ENCODE results near the gene NFKB2.

NFKB2 gene

DNA sequence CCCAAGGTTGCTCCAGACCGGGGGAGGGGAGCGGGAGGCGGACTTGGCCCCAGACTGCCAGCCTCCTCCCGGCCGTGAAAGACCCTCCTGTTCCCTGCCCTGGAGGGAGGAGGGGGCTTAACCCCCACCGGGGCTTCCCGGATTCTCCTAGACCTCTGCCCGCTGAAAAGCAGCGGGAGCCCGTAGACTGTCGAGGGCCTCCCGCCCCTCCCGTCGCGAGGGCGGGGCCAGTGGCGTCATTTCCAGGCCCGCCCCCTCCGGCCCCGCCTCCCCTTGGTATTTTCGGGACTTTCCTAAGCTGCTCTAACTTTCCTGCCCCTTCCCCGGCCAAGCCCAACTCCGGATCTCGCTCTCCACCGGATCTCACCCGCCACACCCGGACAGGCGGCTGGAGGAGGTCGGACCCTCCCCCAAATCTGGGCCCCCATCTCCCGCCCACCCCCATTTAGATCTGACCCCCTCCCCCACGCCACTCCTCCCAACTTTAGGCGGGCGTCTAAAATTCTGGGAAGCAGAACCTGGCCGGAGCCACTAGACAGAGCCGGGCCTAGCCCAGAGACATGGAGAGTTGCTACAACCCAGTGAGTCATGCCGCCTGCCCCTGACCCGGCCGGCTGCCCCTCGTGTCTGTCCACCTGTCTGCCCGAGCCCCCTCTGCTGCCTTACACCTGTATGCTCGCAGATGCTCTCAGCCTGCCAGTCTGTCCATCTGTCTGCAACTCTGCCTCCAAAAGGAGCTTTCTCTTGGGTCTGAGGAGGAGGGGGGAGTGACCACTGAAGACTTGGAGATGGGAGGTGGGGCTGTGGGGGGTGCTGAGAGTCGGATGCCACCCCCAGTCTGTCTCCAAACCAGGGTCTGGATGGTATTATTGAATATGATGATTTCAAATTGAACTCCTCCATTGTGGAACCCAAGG is at the start of gene NFKB2:
NFKB2 (plus strand) TSS at position 306 of the 917 bp plus-strand sequence; CDS start at position 561, 255 bp downstream.
- H3K4me3 ChIP-seq (replicated peaks; ENCODE audit: low read depth, low read length) = peak within 1 kb of the TSS; percentile 58
- peak; percentile 54 for DNase-seq (ENCODE audit: extremely low read depth, low read depth)
- TF ChIP-seq, protein P1, sequence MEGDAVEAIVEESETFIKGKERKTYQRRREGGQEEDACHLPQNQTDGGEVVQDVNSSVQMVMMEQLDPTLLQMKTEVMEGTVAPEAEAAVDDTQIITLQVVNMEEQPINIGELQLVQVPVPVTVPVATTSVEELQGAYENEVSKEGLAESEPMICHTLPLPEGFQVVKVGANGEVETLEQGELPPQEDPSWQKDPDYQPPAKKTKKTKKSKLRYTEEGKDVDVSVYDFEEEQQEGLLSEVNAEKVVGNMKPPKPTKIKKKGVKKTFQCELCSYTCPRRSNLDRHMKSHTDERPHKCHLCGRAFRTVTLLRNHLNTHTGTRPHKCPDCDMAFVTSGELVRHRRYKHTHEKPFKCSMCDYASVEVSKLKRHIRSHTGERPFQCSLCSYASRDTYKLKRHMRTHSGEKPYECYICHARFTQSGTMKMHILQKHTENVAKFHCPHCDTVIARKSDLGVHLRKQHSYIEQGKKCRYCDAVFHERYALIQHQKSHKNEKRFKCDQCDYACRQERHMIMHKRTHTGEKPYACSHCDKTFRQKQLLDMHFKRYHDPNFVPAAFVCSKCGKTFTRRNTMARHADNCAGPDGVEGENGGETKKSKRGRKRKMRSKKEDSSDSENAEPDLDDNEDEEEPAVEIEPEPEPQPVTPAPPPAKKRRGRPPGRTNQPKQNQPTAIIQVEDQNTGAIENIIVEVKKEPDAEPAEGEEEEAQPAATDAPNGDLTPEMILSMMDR (IDR thresholded peaks at IDR 0.05; ENCODE audit: low read depth, low read length, missing control alignments) = no peak

GRCh38 chr10:102347236-102347828 is 48.2 kb upstream of the NFKB2 start:
- H3K4me3 ChIP-seq (replicated peaks; ENCODE audit: low read depth, low read length) = no peak overlapping the region
- TF ChIP-seq, protein P1 (IDR thresholded peaks at IDR 0.05; ENCODE audit: low read depth, low read length, missing control alignments) = peak; percentile 61
- DNase-seq (ENCODE audit: extremely low read depth, low read depth) = no peak

GRCh38 chr10:102352066-102352715 is 43.3 kb upstream of the NFKB2 start:
- DNase-seq (ENCODE audit: extremely low read depth, low read depth) = no peak
- TF ChIP-seq, protein P1 (IDR thresholded peaks at IDR 0.05; ENCODE audit: low read depth, low read length, missing control alignments) = peak; percentile 99
- H3K4me3 ChIP-seq (replicated peaks; ENCODE audit: low read depth, low read length) = no peak overlapping the region

DNA sequence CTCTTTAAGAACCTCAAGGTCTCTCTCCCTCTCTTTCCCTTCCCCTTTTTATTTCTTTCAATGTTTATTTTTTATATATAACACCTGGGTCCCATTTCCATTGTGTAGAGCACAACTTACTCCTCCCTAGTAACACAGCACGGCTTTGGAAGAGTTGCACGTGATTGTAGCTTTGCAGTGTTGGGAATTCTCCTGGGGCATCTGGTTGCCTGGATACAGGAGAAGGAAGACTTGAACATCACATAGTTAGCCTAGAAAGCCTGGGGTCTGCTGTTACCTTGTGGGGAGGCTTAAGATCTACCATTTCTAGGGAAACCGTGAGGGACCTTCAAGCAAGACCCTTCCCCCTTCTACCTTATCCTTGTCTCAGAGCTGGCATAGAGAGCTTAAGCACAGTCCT is 41.1 kb upstream of the NFKB2 start:
- DNase-seq (ENCODE audit: extremely low read depth, low read depth) = no peak

DNA sequence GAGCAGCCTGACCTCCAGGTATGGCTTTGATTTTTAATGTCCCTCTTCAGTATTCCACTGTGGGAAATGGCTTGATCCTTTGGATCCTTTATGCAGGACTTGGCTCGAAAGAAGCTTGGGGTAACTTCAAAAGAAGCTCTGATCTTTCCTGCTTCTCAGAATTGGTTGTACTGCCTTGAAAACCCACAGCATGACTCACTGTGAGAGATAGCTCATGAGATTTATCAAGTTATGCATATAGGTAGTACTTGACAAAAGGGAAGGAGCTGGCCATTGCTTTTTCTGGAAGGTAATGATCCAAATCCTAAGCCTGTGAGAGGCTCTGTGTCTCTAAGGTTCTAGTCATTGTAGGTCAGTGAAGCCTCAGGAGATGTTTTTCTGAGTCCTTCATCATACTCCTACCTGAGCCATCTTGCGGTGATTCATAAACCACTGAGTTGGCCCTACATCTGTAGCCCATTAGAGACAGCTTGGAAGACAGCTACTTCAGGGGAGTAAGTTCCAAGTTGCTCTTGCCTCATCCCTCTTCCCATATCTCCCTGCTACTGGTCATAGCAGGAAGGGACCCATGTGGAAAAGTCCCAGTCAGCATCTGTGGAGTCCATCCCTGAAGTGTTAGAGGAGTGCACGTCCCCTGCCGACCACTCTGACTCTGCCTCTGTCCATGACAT is 36.7 kb upstream of the NFKB2 start:
- H3K4me3 ChIP-seq (replicated peaks; ENCODE audit: low read depth, low read length) = no peak overlapping the region
- no peak for DNase-seq (ENCODE audit: extremely low read depth, low read depth)
- TF ChIP-seq, protein P1 (IDR thresholded peaks at IDR 0.05; ENCODE audit: low read depth, low read length, missing control alignments) = no peak

More for the DNA sequence above, 41.1 kb upstream of the NFKB2 start:
- TF ChIP-seq, protein P1 (IDR thresholded peaks at IDR 0.05; ENCODE audit: low read depth, low read length, missing control alignments) = no peak
- H3K4me3 ChIP-seq (replicated peaks; ENCODE audit: low read depth, low read length) = no peak overlapping the region

DNA sequence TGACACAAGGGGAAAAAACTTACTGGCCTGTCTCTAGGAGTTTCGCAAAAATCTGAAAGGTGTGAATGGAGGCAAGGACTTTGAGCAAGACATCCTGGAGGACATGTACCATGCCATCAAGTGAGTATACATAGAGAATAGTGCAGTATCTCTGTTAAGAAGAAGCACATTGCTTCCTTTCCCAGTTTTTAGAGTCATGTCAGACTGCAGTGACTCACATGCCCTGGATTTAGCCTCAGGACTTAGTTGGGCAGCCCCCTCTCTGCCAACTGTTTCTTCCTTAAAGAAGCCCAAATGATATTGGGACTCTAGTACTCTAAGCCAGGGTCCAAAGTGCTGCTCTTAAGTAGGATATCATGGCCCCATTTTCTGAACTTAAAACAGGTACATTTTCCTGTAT is 28.1 kb upstream of the NFKB2 start:
- no peak overlapping the region for H3K4me3 ChIP-seq (replicated peaks; ENCODE audit: low read depth, low read length)
- TF ChIP-seq, protein P1 (IDR thresholded peaks at IDR 0.05; ENCODE audit: low read depth, low read length, missing control alignments) = no peak
- DNase-seq (ENCODE audit: extremely low read depth, low read depth) = no peak

Data from HFF-Myc (cell line).